ENCODE results near the gene TMLHE.
"Not testable (repeated sequence)": the region's sequence is repeated elsewhere in the genome, so short reads cannot be mapped to it uniquely, and the experiment has no call there.

TMLHE gene

GRCh38 chrX:155495134-155495533 is 117.6 kb downstream of the TMLHE start:
- DNase-seq (ENCODE audit: low read depth) = not testable (repeated sequence)

GRCh38 chrX:155491421-155491820 is 121.3 kb downstream of the TMLHE start:
- not testable (repeated sequence) for DNase-seq (ENCODE audit: low read depth)

GRCh38 chrX:155477136-155477535 is 135.6 kb downstream of the TMLHE start:
- DNase-seq (ENCODE audit: low read depth) = not testable (repeated sequence)

- DNase-seq (ENCODE audit: low read depth) = not testable (repeated sequence)
Measured at GRCh38 chrX:155466269-155466938, 146.3 kb downstream of the TMLHE start.

GRCh38 chrX:155460501-155460900 is 152.3 kb downstream of the TMLHE start:
- DNase-seq (ENCODE audit: low read depth) = not testable (repeated sequence)

- DNase-seq (ENCODE audit: low read depth) = not testable (repeated sequence)
Measured at GRCh38 chrX:155458471-155458870, 154.3 kb downstream of the TMLHE start, which contains the start of gene F8A3. Gene F8A3 (minus strand): TSS chrX:155458620. CDS start chrX:155458600, 20 bp downstream.

- DNase-seq (ENCODE audit: low read depth) = not testable (repeated sequence)
Measured at GRCh38 chrX:155457761-155458447, 154.8 kb downstream of the TMLHE start.

- no peak for DNase-seq (ENCODE audit: low read depth)
Measured at GRCh38 chrX:155441097-155441496, 171.7 kb downstream of the TMLHE start.
